Ishikawa (cell line): ENCODE data around the gene EMCN.

Experiments used
- CEBPB ChIP-seq: IDR thresholded peaks from 2 replicates; pipeline ENCODE4 v1.6.1; 2012
- CREB1 ChIP-seq: IDR thresholded peaks from 2 replicates; pipeline ENCODE4 v1.6.1; 2012; ENCODE audit warnings: low read depth
- EGR1 ChIP-seq: IDR thresholded peaks from 2 replicates; pipeline ENCODE4 v1.6.1; 2012
- EP300 ChIP-seq: IDR thresholded peaks from 2 replicates; pipeline ENCODE4 v1.6.1; 2012; ENCODE audit warnings: borderline replicate concordance
- FOXM1 ChIP-seq: IDR thresholded peaks from 2 replicates; pipeline ENCODE4 v1.6.1; 2012; ENCODE audit warnings: low read depth, borderline replicate concordance
- NFIC ChIP-seq: IDR thresholded peaks from 2 replicates; pipeline ENCODE4 v1.6.1; 2012
- RAD21 ChIP-seq: IDR thresholded peaks from 2 replicates; pipeline ENCODE4 v1.6.1; 2012; ENCODE audit warnings: low read depth
- REST ChIP-seq: IDR thresholded peaks from 2 replicates; pipeline ENCODE4 v1.6.1; 2012; ENCODE audit warnings: low read depth, mild to moderate bottlenecking
- TAF1 ChIP-seq: IDR thresholded peaks from 2 replicates; pipeline ENCODE4 v1.6.1; 2012; ENCODE audit warnings: low read depth, mild to moderate bottlenecking
- TCF12 ChIP-seq: IDR thresholded peaks from 2 replicates; pipeline ENCODE4 v1.6.1; 2012; ENCODE audit warnings: low read depth
- TEAD4 ChIP-seq: IDR thresholded peaks from 2 replicates; pipeline ENCODE4 v1.6.1; 2012
- USF1 ChIP-seq: IDR thresholded peaks from 2 replicates; pipeline ENCODE4 v1.6.1; 2012
- YY1 ChIP-seq: IDR thresholded peaks from 2 replicates; pipeline ENCODE4 v1.6.1; 2012; ENCODE audit warnings: low read depth
- ZBTB7A ChIP-seq: IDR thresholded peaks from 2 replicates; pipeline ENCODE4 v1.6.1; 2012; ENCODE audit warnings: low read depth
- TF ChIP-seq, protein P1 (sequence below): IDR thresholded peaks from 2 replicates; pipeline ENCODE4 v1.6.1; 2012

The EMCN gene

GRCh38 chr4:100391086-100391485, 126.7 kb downstream of the EMCN start:
- TF ChIP-seq CREB1: no peak
- no peak for TF ChIP-seq EP300
- TF ChIP-seq USF1: no peak
- no peak for TF ChIP-seq NFIC
- no peak for TF ChIP-seq YY1
- TF ChIP-seq TAF1: no peak
- TF ChIP-seq RAD21: no peak
- no peak for TF ChIP-seq REST
- TF ChIP-seq TEAD4: no peak

- TF ChIP-seq, protein P1, sequence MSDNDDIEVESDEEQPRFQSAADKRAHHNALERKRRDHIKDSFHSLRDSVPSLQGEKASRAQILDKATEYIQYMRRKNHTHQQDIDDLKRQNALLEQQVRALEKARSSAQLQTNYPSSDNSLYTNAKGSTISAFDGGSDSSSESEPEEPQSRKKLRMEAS: no peak
- TF ChIP-seq RAD21 (no peak), EGR1 (no peak), CEBPB (no peak), TAF1 (no peak), EP300 (no peak), REST (no peak), USF1 (no peak), CREB1 (no peak), YY1 (no peak), TCF12 (no peak), TEAD4 (no peak), FOXM1 (no peak), ZBTB7A (no peak), NFIC (no peak)
Measured at GRCh38 chr4:100386270-100386669, 131.6 kb downstream of the EMCN start.

DNA sequence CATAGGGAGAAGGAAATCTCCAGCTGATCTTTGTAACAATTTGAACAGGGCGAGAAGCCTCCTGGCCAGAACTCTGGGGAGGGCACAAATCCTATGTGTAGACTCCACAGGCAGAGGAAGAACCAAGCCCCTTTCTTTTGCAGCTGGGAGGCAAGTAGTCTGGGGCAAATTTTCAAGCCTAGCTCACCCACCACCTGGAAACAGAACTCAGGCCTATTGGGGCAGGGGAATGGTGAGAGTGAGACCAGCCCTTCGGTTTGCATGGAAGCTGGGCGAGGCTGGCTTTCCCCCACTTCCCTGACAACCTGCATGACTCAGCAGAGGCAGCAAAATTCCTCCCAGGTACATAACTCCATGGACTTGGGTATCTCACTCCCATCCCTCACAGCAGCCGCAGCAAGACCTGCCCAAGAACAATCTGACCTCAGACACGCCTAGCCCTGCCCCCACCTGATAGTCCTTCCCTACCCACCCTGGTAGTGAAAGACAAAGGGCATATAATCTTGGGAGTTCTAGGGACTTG, 138.2 kb downstream of the EMCN start:
- TF ChIP-seq EP300: no peak
- no peak for TF ChIP-seq FOXM1
- TF ChIP-seq TEAD4: no peak
- no peak for TF ChIP-seq CREB1
- TF ChIP-seq NFIC: no peak
- TF ChIP-seq TAF1: no peak
- no peak for TF ChIP-seq ZBTB7A
- TF ChIP-seq REST: no peak
- no peak for TF ChIP-seq USF1
- TF ChIP-seq RAD21: no peak
- TF ChIP-seq EGR1: no peak
- no peak for TF ChIP-seq YY1
- TF ChIP-seq CEBPB: no peak
- no peak for TF ChIP-seq TCF12
- TF ChIP-seq, protein P1: no peak

DNA sequence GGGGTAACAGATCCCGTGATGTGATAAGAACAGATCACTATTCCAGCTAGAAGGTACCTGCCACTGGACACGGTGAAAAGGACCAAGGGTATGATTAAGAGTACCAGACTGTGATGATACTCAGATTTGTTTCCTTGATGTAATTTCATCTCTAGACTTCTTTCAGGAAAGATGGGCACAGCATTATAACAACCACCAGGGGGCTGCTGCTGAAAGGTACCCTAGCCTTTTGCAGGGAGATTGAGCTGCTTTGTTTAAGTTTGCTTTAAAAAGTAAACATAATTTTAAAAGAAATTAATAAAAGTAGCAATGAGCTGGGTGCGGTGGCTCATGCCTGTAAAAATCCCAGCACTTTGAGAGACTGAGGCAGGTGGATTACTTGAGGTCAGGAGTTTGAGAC, 145.4 kb downstream of the EMCN start:
- TF ChIP-seq CREB1 (no peak), FOXM1 (no peak), YY1 (no peak), USF1 (no peak), REST (no peak), TEAD4 (no peak), RAD21 (no peak), EGR1 (no peak), TAF1 (no peak), EP300 (no peak), ZBTB7A (no peak), CEBPB (no peak), NFIC (no peak), TCF12 (no peak)
- TF ChIP-seq, protein P1: no peak
